Measurements from ENCODE around the gene G3BP1.

GRCh38 chr5:151798674-151799073, 26.9 kb downstream of the G3BP1 start:
- TF ChIP-seq EZH2phosphoT487 (IDR thresholded peaks at IDR 0.05; ENCODE audit: borderline replicate concordance, low read depth, low read length) (no peak), CTCF (conservative IDR thresholded peaks at IDR 0.05; ENCODE audit: low read length) (no peak)

Measured in OCI-LY7 (cell line).